Activated effector memory CD4-positive, alpha-beta T cell treated with anti-CD3 and anti-CD28 coated beads, Interleukin-2, amount 50 U/mL, for 16 hours (primary cell): ENCODE data around the gene MKX.

ENCODE experiments used
- DNase-seq: peaks from one replicate; pipeline ENCODE4 v3.0.0-alpha.2; 2020

MKX gene, protein sequence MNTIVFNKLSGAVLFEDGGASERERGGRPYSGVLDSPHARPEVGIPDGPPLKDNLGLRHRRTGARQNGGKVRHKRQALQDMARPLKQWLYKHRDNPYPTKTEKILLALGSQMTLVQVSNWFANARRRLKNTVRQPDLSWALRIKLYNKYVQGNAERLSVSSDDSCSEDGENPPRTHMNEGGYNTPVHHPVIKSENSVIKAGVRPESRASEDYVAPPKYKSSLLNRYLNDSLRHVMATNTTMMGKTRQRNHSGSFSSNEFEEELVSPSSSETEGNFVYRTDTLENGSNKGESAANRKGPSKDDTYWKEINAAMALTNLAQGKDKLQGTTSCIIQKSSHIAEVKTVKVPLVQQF

DNA sequence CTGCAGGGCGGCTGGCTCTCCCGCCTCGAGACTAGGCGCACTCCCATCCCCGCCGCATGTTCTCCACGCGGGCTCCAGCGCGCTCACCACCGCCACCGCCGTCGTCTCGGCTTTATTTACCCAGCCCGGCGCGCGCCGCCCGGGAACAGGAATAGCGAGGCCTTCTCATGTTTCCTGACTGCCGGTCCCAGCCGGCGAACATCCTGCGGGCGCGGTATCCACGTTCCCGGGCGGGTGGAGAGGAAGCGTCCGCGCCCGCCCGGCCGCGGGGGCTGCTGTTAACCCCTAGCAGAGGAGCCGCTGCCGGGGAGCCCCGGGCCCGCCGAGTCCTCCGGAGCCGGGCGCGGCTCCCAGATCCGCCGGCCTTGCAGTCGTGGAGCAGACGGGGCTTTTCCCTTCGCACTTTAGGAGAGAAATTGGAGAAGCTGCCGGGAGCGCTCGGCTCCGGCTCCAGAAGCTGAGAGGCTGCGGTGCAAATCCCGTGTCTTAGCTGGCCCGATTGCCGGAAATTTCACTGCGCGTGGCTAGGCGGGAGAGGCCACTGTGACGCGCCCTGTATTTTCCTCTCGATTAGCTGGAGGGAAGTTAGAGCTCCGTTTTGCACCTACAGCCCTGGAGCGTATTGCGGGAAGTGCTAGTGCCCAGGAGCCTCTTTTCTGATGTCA is at the start of gene MKX:
MKX (minus strand) TSS at position 88 of the 665 bp plus-strand sequence. CDS start 2,404 bp downstream, outside the sequence.
- peak; percentile 72 for DNase-seq

- DNase-seq, result no peak
Observed at GRCh38 chr10:27794157-27794556, 48.5 kb upstream of the MKX start.

- DNase-seq, result no peak
Observed at GRCh38 chr10:27792216-27792615, 46.6 kb upstream of the MKX start.

- DNase-seq, result no peak
Observed at GRCh38 chr10:27784272-27784671, 38.7 kb upstream of the MKX start.

DNA sequence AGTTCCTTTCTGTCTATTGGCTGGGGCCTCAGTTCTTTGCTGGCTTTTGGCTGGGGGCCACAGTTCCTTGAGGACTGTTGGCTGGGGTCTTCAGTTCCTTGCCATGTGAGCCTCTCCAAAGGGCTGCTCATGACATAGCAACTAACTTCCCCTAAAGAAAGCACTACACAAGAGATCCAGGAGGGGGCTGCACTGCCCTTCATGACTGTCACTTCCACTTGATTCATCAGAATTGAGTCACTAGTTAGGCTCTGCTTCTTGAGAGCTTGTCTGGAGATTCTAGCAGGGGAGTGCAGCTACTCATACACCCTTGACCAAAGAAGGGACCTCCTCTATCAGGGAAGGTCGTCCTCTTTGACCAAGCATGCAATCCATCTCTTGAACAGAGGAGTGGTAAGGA is 38.0 kb upstream of the MKX start:
- DNase-seq, result no peak

DNA sequence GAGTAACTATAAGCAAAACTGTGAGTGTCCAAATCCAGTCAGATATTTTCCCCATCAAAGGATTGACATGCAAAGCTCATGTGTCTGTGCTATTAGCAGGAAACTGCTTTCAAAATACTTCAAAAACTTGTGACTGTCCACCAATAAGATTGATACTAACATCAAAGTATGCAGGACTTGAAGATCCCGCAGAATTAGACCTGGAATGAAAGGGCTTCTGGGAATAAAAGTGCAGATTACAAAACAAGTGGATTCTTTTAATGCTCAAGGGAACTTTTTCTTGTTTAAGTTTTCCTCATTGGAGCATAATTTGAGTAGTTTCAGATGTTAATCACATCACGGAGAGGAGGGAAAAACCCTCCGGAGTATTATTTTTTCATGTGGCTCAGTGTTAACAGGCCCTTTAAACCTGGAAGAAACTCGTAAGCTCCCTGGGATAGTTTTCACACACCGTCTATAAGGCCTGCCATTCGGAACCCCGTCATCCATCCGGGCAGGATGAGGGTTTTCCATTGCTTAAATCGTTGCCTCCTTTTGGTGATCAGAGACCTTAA is 33.9 kb upstream of the MKX start:
- no peak for DNase-seq

DNA sequence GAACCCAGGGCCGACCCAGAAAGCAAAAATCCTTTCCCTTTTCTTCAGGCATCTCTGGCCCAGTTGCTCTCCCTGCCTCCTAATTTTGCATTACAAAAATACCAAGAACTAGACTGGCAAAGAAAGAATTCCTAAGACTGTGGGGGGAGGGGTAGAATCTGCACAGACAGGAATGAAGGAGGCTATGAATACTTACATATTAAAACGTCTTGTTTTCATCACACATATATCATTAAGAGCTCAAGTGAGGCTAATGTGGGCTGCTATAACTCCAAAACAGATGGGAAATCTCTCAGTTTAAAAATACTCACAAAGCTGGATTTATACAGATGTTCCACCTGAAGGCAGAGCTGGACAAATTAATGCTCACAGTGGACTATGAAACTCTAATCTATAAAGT is 29.2 kb upstream of the MKX start:
- no peak for DNase-seq

- DNase-seq, result no peak
Observed at GRCh38 chr10:27771231-27771630, 25.6 kb upstream of the MKX start.

DNA sequence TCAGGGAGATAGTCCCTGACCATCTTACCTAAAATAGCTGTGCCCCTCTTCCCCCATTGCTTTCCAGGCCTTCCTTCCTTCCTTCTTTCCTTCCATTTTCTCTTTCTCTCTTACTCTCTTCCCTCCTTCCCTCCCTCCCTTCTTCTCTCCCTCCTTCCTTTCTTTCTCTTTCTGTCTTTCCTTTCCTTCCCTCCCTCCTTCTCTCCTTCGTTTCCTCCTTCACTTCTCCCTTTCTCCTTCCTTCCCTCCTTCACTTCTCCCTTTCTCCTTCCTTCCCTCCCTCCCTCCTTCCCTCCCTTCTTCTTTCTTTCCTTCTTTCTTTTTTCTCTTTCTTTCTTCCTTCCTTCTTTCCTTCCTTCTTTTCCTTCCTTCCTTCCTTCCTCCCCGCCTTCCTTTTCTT is 24.6 kb upstream of the MKX start:
- no peak for DNase-seq

DNA sequence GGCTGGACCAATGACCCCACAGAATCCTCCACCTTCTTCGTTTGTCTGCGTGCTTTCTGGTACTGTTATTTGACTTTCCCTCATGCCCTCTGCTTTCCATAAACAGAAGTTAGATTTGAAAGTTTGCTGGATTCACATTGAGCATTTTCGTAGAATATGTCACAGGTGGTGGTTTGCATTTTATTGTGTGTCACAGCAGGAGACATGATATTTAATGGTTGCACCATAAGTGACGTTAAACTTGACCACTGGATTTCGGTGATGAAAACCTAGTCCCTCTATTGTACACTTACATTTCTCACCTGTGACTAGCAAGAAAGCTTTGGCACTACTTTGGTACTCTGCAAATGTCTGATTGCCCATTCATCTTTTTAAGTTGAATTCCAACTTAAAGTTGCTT is 15.2 kb upstream of the MKX start:
- DNase-seq, result no peak

- DNase-seq, result no peak
Observed at GRCh38 chr10:27759483-27760272, 14.1 kb upstream of the MKX start.

- DNase-seq, result no peak
Observed at GRCh38 chr10:27752673-27753237, 7.1 kb upstream of the MKX start.

GRCh38 chr10:27748601-27749000 is 3.0 kb upstream of the MKX start:
- DNase-seq, result no peak

- no peak for DNase-seq
Observed at GRCh38 chr10:27747096-27747451, 1.5 kb upstream of the MKX start.

DNA sequence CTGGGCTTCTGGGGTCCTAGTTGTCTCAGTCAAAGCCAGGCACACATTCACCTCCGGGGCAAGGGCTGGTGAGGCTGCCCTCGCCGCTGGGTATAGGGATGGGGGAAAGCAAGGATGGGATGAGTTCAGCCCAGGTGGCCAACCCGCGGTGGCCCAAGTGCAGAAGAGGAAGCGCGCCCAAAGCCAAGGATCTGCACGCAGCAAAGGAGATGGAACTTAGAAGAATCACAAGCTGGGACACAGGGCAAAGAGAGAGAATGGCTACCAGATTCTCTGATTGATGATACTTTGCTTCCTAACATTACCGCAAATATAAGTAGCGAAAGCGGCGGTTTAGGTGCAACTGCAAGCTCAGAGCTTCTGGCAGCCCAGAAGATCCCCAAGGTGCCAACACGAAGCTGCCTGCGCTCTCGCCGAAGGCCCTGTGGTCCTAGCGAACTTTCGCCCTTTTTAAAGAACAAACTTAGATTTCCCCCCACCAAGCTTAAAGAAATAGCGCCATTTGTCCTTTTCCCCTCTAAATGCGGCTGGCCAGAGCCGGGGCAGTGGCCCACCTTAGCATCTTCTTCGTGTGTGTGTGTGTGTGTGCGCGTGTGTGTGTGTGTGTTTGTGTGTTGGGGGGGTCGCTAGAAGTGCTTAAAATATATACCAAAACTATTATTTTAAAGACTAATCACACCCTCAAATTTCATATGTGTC is 927 bp upstream of the MKX start:
- no peak for DNase-seq

DNA sequence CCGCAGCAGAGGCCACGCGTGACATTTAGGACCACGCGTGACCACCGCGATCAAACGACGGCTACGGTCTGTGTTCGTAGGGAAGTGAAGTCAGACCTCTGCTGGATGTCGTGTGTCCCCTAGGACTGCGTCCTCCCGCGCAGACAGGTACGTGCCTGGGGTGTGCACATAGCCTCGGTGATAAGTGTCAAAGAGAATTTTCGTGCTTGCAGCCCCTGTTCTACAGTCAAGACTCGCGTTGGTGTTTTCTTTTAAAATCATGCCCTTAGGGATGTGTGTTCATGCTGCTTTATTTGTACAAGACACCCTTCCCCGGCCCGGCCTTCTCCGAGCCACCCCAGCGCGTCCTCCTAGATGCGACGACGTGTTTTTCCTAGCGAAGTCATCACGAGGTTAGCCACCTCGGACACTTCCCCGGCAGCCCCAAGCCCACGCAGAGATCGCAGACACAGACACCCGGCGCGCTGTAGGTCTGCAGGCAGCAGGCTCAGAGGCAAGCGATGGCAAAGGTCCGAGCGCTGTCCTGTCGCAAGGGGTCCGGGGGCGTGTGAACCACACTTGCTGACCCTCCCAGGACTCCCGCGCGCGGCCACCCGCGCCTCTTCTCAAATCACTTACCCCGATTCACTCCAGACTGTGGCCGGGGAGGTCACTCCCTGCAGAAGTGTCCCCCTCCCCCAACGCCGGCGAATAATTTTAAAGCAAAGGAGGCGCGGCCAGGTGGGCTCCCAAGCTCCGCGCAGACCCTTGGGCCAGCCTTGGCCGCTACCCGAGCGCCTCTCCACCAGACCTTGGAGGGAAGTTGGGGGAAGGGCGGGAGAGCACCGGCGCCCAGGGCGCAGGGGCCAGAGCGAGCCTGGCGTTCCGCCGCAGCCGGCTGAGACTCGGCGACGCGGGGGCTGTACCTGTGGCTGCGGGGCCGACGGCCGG is 552 bp downstream of the MKX start:
- DNase-seq, result no peak

GRCh38 chr10:27743877-27744801 is 1.5 kb downstream of the MKX start:
- peak; percentile 66 for DNase-seq

DNA sequence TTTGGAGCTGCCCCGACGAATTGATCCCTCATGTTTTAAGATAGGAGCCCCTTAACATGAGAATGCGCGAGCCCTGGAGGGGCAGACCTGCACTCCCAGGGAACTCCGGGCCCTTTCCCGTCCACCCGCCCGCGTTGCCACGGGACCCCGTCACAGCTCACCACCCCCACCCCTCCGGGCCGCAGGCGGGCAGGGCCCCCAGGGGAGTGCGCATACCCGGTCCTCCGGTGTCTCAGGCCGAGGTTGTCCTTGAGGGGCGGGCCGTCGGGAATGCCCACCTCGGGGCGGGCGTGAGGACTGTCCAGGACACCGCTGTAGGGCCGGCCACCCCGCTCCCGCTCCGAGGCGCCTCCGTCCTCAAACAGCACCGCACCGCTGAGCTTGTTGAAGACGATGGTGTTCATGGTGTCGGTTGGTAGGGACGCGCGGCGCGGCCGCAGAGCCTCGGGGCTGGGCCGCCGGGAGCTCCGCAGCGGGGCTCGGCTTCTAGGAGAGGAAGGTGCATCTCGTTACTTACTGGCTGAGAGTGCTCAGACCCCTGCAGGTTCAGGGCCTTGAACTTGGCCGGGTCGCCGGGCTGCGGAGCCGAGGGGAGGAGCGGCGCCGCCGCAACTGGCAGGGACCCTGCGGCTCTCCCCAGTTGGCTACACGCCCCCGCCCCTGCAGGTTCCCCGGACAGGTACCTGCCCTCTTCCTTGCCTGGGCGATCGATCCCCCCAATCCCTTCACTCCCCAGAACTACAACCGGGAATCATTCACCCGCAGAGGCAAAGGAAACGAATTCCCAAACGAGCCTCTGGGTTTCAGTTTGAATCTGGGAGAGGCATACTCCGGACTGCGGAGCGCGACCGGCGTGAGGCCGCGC is 2.4 kb downstream of the MKX start:
- DNase-seq, result peak; percentile 72
